Upper lobe of left lung (tissue), 4 donors: ENCODE measurements around the gene SETD2.

Source experiments
- POLR2A ChIP-seq, 4 donors: fragments of 450-650 bp; IDR thresholded peaks; one replicate each; pipeline ENCODE4 v1.5.1; 2016 to 2017; ENCODE audit warnings: antibody characterized with exemption in 4 of 4, mild to moderate bottlenecking in 2 of 4
- POLR2AphosphoS5 ChIP-seq, 2 donors: sonication (generic); formaldehyde crosslinking; IDR thresholded peaks; one replicate each; pipeline ENCODE4 v1.5.1; 2017; ENCODE audit warnings: antibody characterized with exemption in 2 of 2
- TF ChIP-seq, protein P1 (sequence below), 6 experiments: fragments of 450-650 bp in 4 of 6; fragments of 200-600 bp in 2 of 6; sonication (generic) in 2 of 6; IDR thresholded peaks; one replicate each; pipeline ENCODE4 v1.5.1; 2016 to 2019; ENCODE audit warnings: antibody characterized with exemption in 6 of 6

DNA sequence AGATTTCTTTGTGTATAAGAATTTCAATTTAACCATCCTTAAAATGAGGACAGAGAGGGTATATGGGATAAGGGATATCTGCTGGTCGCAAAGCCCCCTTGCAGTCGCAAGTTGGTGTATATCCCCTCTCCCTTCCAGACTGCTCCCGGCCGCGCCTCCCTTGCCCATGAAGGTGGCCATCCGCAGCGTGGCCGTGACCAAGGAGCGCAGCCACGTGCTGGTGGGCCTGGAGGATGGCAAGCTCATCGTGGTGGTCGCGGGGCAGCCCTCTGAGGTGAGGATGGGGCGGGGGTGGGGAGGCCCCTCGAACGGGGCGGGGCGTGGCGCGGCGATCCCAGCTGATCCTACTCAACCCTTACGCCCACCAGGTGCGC is 155.1 kb downstream of the SETD2 start:
- TF ChIP-seq POLR2A (IDR thresholded peaks at IDR 0.05) (no peak), POLR2AphosphoS5 (IDR thresholded peaks at IDR 0.05) (no peak)
- TF ChIP-seq, protein P1, sequence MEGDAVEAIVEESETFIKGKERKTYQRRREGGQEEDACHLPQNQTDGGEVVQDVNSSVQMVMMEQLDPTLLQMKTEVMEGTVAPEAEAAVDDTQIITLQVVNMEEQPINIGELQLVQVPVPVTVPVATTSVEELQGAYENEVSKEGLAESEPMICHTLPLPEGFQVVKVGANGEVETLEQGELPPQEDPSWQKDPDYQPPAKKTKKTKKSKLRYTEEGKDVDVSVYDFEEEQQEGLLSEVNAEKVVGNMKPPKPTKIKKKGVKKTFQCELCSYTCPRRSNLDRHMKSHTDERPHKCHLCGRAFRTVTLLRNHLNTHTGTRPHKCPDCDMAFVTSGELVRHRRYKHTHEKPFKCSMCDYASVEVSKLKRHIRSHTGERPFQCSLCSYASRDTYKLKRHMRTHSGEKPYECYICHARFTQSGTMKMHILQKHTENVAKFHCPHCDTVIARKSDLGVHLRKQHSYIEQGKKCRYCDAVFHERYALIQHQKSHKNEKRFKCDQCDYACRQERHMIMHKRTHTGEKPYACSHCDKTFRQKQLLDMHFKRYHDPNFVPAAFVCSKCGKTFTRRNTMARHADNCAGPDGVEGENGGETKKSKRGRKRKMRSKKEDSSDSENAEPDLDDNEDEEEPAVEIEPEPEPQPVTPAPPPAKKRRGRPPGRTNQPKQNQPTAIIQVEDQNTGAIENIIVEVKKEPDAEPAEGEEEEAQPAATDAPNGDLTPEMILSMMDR (IDR thresholded peaks at IDR 0.05), result no peak
